Measurements from ENCODE around the gene AOX1.
"Not testable (repeated sequence)": the region's sequence is repeated elsewhere in the genome, so short reads cannot be mapped to it uniquely, and the experiment has no call there.

AOX1 gene

DNA sequence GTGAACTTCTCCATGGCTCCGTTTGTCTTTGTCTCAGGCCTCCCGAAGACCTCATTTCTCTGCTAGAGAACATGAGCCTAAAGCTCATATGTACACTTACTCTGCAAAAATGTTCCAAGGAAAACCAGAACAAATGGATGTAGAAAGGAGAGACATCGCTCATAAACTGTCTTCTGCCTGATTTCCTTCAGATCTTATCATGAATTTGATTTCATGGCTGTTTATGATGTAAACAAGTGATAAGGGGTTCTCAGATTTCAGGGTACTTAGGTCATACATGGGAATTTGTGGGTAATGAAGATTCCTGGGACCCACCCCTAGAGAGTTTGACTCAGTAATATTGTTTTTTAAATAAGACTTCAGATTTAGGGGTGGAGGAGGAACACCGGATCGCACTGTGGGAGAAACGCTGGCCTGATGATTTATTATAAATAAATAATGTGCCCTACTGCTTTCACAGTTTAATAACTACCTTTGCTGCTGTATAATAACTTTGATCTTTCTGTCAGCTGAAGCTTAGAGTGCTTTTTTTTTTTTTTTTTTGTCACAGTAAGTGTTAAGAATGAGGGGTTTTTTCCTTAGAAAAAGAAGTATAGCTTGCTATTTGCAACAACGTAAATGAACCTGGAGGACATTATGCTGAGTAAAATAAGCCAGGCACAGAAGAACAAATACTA is 14.9 kb downstream of the AOX1 start:
- DNase-seq (ENCODE audit: extremely low read depth in 1 of 2, low read depth in 1 of 2): no peak

DNA sequence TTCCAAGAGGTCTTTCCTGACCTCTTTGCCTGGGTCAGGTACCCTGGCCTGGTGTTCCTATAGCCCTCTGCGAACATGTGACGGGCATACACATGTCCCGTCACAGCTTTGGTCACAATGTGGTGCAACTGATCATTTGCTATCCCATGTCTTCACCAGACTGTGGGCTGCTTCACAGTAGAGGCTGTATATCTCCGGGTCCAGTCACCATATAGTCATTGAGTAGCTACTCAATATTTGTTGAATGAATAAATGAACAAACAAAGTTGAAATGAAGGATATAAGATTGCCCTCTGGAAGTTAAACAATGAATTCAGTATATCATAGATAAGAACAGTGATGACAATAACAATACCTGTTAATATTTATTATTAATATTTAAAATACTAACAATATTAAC is 16.8 kb downstream of the AOX1 start:
- no peak for DNase-seq (ENCODE audit: extremely low read depth in 1 of 2, low read depth in 1 of 2)

GRCh38 chr2:200603972-200604371 is 18.2 kb downstream of the AOX1 start:
- DNase-seq (ENCODE audit: extremely low read depth in 1 of 2, low read depth in 1 of 2): no peak

GRCh38 chr2:200604571-200605255 is 18.9 kb downstream of the AOX1 start:
- no peak for DNase-seq (ENCODE audit: extremely low read depth in 1 of 2, low read depth in 1 of 2)

DNA sequence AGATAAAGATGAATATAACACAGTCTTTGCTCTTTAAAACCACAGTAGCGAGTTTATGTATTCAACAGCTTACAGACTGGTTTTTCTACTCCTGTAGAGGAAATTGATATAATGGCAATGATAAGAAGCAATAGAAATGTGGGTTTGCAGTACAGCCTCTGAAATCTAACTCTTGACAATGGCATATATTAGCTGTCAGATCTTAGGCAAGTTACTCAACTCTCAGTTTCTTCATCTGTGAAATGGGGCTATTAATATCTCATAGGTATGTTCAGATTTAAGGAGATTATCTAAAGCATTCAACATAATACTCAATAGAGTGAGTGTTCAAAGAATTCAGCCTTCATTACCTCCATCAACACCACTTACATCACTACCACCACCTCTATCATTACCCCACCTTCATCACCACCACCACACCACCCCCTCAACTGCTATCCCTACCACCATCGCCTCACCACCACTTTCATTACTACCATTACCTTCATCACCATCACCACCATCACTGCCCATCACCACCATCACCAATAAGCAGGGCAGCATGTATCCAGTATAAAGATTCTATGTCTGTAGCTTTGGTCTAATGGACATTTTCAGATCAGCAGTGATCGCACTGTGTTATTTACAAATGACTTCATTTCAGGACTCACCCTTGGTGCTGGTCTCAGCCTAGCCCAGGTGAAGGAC is 22.7 kb downstream of the AOX1 start:
- DNase-seq (ENCODE audit: extremely low read depth in 1 of 2, low read depth in 1 of 2): no peak

GRCh38 chr2:200609028-200609614 is 23.3 kb downstream of the AOX1 start:
- DNase-seq (ENCODE audit: extremely low read depth in 1 of 2, low read depth in 1 of 2): no peak

DNA sequence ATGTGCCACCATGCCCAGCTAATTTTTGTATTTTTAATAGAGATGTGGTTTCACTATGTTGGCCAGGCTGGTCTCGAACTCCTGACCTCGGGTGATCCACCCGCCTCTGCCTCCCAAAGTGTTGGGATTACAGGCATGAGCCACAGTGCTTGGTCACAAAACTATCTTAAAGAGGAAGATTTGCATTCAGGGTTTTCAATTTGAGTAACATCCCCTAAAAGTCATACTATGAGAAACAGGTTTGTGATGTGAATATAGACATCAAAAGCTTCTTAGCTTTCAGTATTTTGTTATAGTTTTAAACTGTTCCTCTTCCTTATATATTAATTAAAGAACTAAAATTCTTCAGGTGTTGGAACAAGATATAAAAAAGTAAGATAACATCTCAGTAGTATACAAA is 24.4 kb downstream of the AOX1 start:
- not testable (repeated sequence) for DNase-seq (ENCODE audit: extremely low read depth in 1 of 2, low read depth in 1 of 2)

- DNase-seq (ENCODE audit: extremely low read depth in 1 of 2, low read depth in 1 of 2): no peak
Observed at GRCh38 chr2:200613692-200614091, 27.9 kb downstream of the AOX1 start.

GRCh38 chr2:200614249-200614648 is 28.4 kb downstream of the AOX1 start:
- DNase-seq (ENCODE audit: extremely low read depth in 1 of 2, low read depth in 1 of 2): no peak

DNA sequence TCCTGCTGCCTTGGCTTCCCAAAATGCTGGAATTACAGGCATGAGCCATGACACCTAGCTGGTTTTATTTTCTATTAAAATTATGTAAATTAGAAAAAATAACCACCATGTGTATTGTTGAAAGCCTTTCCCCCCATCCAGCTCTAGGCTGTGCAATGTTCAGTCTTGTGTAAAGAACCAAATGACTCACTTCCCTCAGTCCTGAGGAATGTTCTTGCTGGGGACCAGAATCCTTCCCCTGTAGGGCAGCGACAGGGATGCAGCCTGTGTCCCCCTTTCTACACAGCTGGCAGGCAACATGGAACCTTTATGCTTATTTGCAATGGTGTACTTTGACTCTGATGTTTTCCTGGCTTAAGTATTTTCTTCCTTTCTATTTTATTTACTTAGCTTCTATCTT is 29.4 kb downstream of the AOX1 start:
- no peak for DNase-seq (ENCODE audit: extremely low read depth in 1 of 2, low read depth in 1 of 2)

DNA sequence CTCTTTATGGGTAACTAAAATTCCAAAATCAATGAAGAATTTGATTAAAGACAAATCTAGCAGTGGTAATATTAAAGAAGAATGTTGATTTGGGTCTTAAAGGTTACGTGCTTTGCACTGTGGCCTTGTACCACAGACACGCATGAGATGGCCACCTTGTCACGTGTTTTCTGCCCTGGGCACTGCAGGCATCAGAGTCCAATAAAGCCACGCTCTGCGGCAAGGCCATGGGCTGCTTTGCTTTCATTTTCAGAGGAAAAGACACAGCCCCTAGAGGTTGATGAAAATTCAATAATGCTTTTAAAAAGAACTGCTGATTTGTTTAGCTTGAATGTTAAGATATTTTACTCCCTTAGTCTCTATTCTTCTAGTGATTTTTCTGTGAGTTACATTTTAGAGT is 30.4 kb downstream of the AOX1 start:
- no peak for DNase-seq (ENCODE audit: extremely low read depth in 1 of 2, low read depth in 1 of 2)

DNA sequence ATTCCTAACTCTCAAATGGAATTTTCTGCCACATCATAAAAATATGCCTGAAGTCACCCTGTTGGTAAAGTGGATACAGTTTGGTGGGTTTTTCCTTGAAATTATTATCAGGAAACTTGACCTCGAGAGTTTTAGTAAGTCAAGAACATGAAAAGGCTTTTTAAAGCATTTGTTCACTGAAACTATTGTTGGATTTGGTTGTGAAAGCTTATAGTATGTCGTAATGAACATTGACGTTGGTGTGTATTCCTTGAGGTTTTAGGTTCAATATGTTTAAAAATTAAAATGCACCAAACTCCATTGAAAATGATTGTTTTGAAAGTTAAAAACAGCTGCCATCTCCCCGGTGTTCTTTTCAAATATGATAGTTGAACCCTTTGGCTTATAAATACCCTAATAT is 30.8 kb downstream of the AOX1 start:
- DNase-seq (ENCODE audit: extremely low read depth in 1 of 2, low read depth in 1 of 2): no peak

DNA sequence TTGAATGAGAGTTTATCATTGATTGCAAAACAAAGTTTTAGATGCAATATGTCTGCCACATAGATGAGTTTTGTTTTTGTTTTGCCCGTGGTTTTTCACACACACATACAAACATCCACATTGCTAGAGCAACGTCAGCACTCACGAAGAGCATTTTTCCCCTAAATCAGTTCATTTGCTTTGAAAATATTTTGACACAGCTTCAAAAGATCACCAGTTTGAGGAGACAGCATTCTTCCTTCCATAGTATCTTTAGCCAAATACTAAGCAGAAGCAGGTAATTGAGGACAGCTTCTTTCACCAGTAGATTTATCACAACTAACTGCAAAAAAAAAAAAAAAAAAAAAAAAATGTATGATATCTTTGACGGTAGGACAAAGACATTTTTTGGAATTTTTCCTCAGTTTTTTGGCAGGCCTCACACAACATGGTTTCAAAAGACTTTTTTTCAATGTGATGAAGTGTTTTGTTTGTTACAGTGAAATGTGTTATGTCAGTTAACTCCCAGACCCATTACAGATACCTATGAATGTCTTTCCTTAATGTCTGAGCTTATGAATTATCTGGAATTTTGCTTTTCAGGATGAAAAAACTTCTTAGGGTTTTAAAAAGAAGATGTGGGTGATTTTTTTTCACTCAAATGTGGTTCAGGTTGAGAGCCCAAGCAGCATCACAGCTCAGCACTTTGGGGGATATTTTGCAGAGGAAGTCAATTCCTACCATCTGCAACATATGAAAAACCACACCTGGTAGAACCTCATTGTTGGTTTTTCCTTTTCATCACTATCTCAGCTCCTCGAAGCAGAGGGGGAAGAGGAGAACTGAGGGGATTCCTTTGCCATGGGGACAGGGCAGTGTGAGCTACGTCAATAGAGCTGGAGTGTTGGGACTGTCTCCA is 31.6 kb downstream of the AOX1 start:
- no peak for DNase-seq (ENCODE audit: extremely low read depth in 1 of 2, low read depth in 1 of 2)

- no peak for DNase-seq (ENCODE audit: extremely low read depth in 1 of 2, low read depth in 1 of 2)
Observed at GRCh38 chr2:200618054-200618419, 32.2 kb downstream of the AOX1 start.

DNA sequence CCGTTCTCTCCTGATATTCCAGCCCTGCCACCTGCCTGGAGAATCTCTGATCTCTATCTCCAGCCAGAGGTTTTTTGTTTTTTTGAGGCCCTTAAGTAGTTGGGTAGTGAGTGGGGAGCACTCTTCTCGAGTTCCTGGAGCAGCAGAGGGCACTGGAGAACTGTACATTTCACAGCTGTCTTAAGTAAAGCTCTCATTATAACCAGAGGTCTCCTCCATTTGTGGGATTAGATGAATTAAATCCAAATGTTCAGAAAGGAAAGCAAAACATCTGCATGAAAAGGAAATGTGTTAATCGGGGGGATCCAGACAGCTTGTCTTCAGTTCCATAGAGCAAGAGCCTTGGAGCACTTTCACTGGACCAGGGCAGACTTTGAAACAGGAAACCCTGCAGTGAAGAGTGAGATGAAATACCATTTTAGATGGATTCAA is 32.8 kb downstream of the AOX1 start:
- DNase-seq (ENCODE audit: extremely low read depth in 1 of 2, low read depth in 1 of 2): no peak

DNA sequence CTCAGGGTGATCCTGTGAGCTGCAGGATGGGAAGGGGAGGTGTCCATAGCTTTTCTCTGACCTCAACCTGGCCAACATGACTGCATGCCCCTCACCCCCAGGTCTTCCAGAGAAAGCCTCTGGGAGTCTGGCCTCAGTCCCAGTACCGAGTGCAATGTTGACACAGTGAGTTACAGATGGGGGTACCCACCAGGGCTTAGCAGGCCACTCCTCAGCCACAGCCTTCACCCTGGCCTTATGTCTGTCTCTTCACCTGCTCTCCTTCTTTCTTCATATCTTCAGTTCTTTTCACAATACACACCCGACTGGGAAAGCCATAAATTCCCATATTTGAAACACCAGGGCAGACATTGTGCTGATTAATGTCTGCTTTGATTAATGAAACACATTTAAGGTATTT is 33.5 kb downstream of the AOX1 start:
- no peak for DNase-seq (ENCODE audit: extremely low read depth in 1 of 2, low read depth in 1 of 2)

- DNase-seq (ENCODE audit: extremely low read depth in 1 of 2, low read depth in 1 of 2): no peak
Observed at GRCh38 chr2:200620606-200621390, 35.0 kb downstream of the AOX1 start.

DNA sequence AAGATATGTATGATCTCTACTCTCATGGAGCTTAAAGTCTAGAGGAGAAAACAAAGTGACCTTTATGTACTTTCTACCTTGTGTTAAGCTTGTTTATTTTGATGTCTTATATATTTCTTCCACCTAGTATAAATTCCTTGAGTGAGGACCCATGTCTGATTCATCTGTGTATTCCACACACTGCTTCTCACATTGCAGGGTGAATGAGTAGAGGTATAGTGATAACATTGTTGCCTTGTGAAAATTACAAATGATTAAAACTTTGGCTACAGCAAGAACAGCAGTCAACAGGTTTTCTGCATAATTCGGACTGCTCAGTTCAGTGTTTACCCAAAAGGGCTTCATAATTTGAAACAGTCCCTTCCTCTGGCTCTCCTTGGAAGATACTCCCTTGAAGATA is 36.3 kb downstream of the AOX1 start:
- DNase-seq (ENCODE audit: extremely low read depth in 1 of 2, low read depth in 1 of 2): no peak

GRCh38 chr2:200624026-200624425 is 38.2 kb downstream of the AOX1 start:
- no peak for DNase-seq (ENCODE audit: extremely low read depth in 1 of 2, low read depth in 1 of 2)

DNA sequence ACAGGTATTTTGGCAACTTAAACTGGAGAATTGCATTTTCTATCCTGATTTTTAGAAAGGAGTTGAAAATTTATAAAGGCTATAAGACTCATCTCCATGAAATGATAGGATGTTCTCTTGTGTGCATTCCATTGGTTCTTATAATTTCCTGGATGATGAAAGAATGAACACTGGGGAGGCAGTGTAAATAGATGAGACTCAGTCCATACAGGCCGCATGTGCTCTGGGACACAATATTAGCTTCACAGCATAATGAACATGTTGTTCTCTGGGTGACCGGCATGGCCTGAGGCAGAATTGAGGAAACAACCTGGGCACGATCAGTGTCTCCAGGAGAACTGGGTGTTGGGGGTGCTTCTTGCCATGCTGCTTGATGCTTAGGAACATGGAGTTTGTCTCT is 38.8 kb downstream of the AOX1 start:
- DNase-seq (ENCODE audit: extremely low read depth in 1 of 2, low read depth in 1 of 2): no peak

All from stimulated activated CD8-positive, alpha-beta memory T cell treated with anti-CD3 and anti-CD28 coated beads, Interleukin-7, amount 100 ng/mL, for 48 hours (primary cell).